NCI-H345 (cell line): ENCODE data around the gene DCK.

ENCODE experiments used
- DNase-seq: peaks from one replicate; lab custom pipeline; 2025; lab: John Stamatoyannopoulos, UW

The DCK gene

GRCh38 chr4:71063711-71064110, 70.3 kb downstream of the DCK start:
- no peak for DNase-seq

DNA sequence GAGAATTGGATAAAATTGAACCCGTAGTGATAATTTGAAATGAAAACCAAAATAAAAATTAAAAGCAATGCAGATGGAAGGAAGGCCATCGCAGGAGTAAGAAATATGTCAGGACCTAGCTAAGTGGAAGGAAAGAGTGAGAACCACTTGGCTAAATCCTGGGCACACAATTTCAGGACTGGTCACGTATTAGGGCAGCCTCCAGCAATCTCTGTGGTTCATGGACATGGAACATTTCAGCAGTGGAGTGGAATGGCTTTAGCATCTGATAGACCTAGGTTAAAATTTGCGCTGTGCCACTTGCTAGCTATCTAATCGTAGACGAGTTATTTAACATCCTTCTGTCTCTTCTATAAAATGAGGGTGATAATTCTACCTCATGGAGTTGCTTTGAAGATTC, 71.1 kb downstream of the DCK start:
- DNase-seq = no peak

GRCh38 chr4:71065991-71066510, 72.6 kb downstream of the DCK start:
- DNase-seq = no peak

- DNase-seq = no peak
Measured at GRCh38 chr4:71066737-71067716, 73.6 kb downstream of the DCK start.

- no peak for DNase-seq
Measured at GRCh38 chr4:71069063-71069462, 75.6 kb downstream of the DCK start.

DNA sequence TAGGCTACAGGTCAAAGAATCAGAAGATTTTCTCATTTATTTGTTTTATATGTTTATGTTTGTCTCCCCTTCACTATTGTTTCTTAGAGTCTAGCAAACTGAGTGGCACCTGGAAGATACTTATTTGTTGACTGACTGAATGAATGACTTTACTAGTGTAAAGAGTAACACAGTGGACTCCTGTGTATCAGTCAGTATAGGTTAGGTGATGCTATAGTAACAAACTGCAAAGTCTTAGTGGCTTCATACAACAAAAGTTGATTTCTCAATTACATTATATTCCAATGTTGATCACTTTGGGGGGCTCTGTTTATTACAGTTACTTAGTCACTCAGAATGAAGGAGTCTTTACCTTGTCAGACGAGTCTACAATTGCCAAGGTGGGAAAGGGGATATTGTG, 76.6 kb downstream of the DCK start:
- no peak for DNase-seq

GRCh38 chr4:71074452-71075299, 81.2 kb downstream of the DCK start:
- DNase-seq = no peak
